PFSK-1 (cell line): ENCODE data around the gene DNER.

ENCODE experiments used
- FOXP2 ChIP-seq: optimal IDR thresholded peaks from 2 replicates; pipeline ENCODE3; 2011; ENCODE audit warnings: borderline replicate concordance, control low read depth, inconsistent platforms; ENCODE audit not compliant: insufficient read depth; ENCODE audit errors: extremely low read length, extremely low read depth
- POLR2AphosphoS5 ChIP-seq: IDR thresholded peaks from 2 replicates; pipeline ENCODE4 v1.6.1; 2012; ENCODE audit warnings: low read depth, mild to moderate bottlenecking, control low read depth, low read length, moderate library complexity
- REST ChIP-seq, 2 experiments: IDR thresholded peaks; 2 replicates each; pipeline versions ENCODE4 v1.6.1 to v1.8.0; 2011 to 2012; ENCODE audit warnings: low read depth in 2 of 2, low read length in 2 of 2, control low read depth in 1 of 2, inconsistent platforms in 1 of 2, mild to moderate bottlenecking in 1 of 2, moderate library complexity in 1 of 2; ENCODE audit not compliant: insufficient read depth in 1 of 2
- SIN3A ChIP-seq: IDR thresholded peaks from 2 replicates; pipeline ENCODE4 v1.6.1; 2012; ENCODE audit warnings: mild to moderate bottlenecking, low read length, moderate library complexity, borderline replicate concordance; ENCODE audit not compliant: insufficient read depth
- TAF1 ChIP-seq: IDR thresholded peaks from 2 replicates; pipeline ENCODE4 v1.6.1; 2012; ENCODE audit warnings: low read length, control low read depth, borderline replicate concordance; ENCODE audit not compliant: insufficient read depth

The DNER gene

GRCh38 chr2:229344151-229344551 lies 370.2 kb downstream of the DNER start:
- TF ChIP-seq REST (IDR thresholded peaks at IDR 0.05; ENCODE audit: insufficient read depth in 1 of 2, low read depth in 2 of 2, low read length in 2 of 2) (no peak), TAF1 (no peak), POLR2AphosphoS5 (no peak), FOXP2 (no peak), SIN3A (no peak)

GRCh38 chr2:229343661-229344060 lies 370.7 kb downstream of the DNER start:
- TF ChIP-seq POLR2AphosphoS5 (no peak), REST (IDR thresholded peaks at IDR 0.05; ENCODE audit: insufficient read depth in 1 of 2, low read depth in 2 of 2, low read length in 2 of 2) (no peak), TAF1 (no peak), FOXP2 (no peak), SIN3A (no peak)

DNA sequence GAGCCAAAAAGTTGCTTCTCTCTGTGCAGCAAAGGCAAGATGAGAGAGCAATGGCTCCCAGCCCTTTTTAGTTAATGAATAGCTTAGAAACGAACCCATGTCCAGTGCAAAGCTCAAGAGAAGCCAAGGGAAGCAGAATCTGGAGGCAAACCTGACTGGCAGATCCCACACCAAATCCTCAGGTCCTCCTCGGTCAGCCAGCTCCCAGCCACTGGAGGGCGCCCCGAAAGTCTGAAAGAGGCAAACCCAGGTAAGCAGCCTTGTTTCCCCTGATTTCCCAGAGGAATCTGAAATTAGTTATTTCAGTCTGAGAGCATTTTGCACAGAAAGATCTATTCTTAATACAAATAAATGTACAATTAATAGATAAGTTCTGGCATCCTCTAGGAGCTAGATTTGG lies 372.0 kb downstream of the DNER start:
- TF ChIP-seq TAF1 (no peak), FOXP2 (no peak), SIN3A (no peak), POLR2AphosphoS5 (no peak), REST (IDR thresholded peaks at IDR 0.05; ENCODE audit: insufficient read depth in 1 of 2, low read depth in 2 of 2, low read length in 2 of 2) (no peak)

GRCh38 chr2:229340086-229340760 lies 374.1 kb downstream of the DNER start:
- TF ChIP-seq FOXP2: no peak

DNA sequence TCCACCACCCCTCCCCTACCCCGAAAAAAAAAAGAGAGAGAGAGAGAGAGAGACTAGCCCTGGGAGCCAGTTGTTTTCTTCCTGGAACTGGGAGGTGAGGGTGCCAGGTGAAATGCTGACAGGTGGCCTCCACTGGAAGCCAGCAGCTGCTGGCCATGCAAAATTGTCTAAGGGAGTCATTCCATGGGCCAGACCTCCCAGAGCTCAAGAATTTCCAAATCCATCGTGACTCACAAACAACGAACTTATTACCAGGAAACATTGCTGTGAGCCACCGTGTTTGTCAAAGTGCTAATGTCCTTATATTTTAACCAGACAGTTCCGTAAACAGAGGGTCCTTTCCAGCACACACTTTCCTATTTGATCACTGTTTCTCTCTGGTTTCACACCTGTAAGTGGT lies 374.7 kb downstream of the DNER start:
- TF ChIP-seq POLR2AphosphoS5 (no peak), FOXP2 (no peak), TAF1 (no peak), SIN3A (no peak), REST (IDR thresholded peaks at IDR 0.05; ENCODE audit: insufficient read depth in 1 of 2, low read depth in 2 of 2, low read length in 2 of 2) (no peak)

DNA sequence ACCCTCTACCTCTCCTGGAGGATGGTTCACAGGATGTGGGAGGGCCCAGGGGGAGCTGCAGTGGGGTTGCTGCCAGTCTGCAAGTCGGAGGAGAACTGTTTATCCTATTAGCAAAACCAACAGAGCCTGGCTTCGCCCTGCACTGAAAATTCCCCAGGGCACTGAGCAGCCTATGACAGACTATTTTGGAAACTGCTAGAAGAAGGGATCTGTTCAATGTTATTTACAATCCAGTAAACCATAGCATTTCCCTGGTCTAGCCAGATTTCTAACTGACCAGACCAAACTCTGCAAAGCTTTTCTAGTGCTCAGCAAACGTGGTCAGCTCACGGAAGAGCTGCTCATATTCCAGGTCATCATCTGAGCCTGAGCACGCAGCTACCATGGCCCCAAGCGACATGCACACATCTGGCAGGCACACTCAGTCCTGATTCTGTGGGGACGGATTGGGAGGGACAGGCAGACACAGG lies 378.4 kb downstream of the DNER start:
- TF ChIP-seq TAF1 (no peak), FOXP2 (no peak), REST (IDR thresholded peaks at IDR 0.05; ENCODE audit: insufficient read depth in 1 of 2, low read depth in 2 of 2, low read length in 2 of 2) (no peak), POLR2AphosphoS5 (no peak), SIN3A (no peak)
